GM12878 (cell line): ENCODE measurements around the gene SPATA18. TPM values are rescaled to one million over a fixed set of nuclear protein-coding genes. Genes with fewer than 3 reads are reported as not detected.

Experiments used
- ATAC-seq: fragments of 200-7000 bp; cut with Tn5 transposase; 3 replicates; pipeline ENCODE4 v1.9.1; 2020; ENCODE audit warnings: mild to moderate bottlenecking, moderate library complexity
- BruUV-seq: library from RNA; stranded (reverse); fragments of 400-500 nt; replicated peaks from 2 replicates; lab custom pipeline; 2021; lab: Mats Ljungman, UMichigan
- CTCF ChIA-PET: fragments of 300-600 bp; sonication (Branson Sonifier 250); formaldehyde crosslinking; extraction: SDS; loops from one replicate; lab custom pipeline; 2021; ENCODE audit warnings: inconsistent platforms; lab: Yijun Ruan, JAX
- POLR2A ChIA-PET: fragments of 350-600 bp; formaldehyde crosslinking; extraction: SDS; loops from one replicate; lab custom pipeline; 2021; ENCODE audit warnings: inconsistent platforms; lab: Charles Lee
- RAD21 ChIA-PET: fragments of 300-600 bp; sonication (Branson Sonifier 250); formaldehyde crosslinking; loops from one replicate; lab custom pipeline; 2023; ENCODE audit warnings: antibody characterized with exemption; ENCODE audit not compliant: unreplicated experiment; lab: Charles Lee
- SMC1A ChIA-PET: fragments of 300-600 bp; sonication (Branson Sonifier 250); formaldehyde crosslinking; loops from one replicate; lab custom pipeline; 2023; ENCODE audit not compliant: unreplicated experiment, uncharacterized antibody; lab: Charles Lee
- DNase-seq: peaks from one replicate; pipeline ENCODE4 v3.0.0-alpha.2; 2011; ENCODE audit warnings: low read depth, low spot score
- FAIRE-seq: peaks from 3 replicates; lab custom pipeline; 2011; peaks lifted over from hg19 to GRCh38; lab: Jason Lieb, UNC
- H2AFZ ChIP-seq: 2 replicates; pipeline ENCODE4 v1.6.0; 2011; ENCODE audit warnings: low read depth, low read length, control low read depth; ENCODE audit not compliant: control insufficient read depth
- H3K27ac ChIP-seq: 2 replicates; pipeline ENCODE4 v1.5.1; 2011; ENCODE audit warnings: control low read depth; ENCODE audit not compliant: control insufficient read depth, insufficient read depth
- H3K27me3 ChIP-seq, 2 experiments: replicated peaks in 1 of 2; 2 replicates each; pipeline versions ENCODE4 v1.6.0 to v1.6.1; 2011; ENCODE audit warnings: low read length in 1 of 2; ENCODE audit not compliant: control insufficient read depth in 2 of 2, insufficient read depth in 2 of 2
- H3K36me3 ChIP-seq, 2 experiments: 2 replicates each; pipeline ENCODE4 v1.5.1; 2011; ENCODE audit warnings: low read length in 1 of 2; ENCODE audit not compliant: control insufficient read depth in 2 of 2, insufficient read depth in 2 of 2
- H3K4me1 ChIP-seq: 2 replicates; pipeline ENCODE4 v1.6.1; 2011; ENCODE audit warnings: mild to moderate bottlenecking, low read length, moderate library complexity, mixed read lengths; ENCODE audit not compliant: control insufficient read depth, insufficient read depth
- H3K4me2 ChIP-seq: 2 replicates; pipeline ENCODE4 v1.6.0; 2011; ENCODE audit warnings: control low read depth; ENCODE audit not compliant: control insufficient read depth, insufficient read depth
- H3K4me3 ChIP-seq: fragments of 200-600 bp; sonication (generic); 2 replicates; pipeline ENCODE4 v1.5.1; 2016
- H3K79me2 ChIP-seq: 2 replicates; pipeline ENCODE4 v1.6.0; 2011; ENCODE audit warnings: low read length; ENCODE audit not compliant: control insufficient read depth, insufficient read depth
- H3K9ac ChIP-seq: 2 replicates; pipeline ENCODE4 v1.8.0; 2011; ENCODE audit warnings: low read length, control low read depth, mixed read lengths; ENCODE audit not compliant: control insufficient read depth, insufficient read depth
- H3K9me3 ChIP-seq: replicated peaks from 3 replicates; pipeline ENCODE4 v1.5.1; 2011; ENCODE audit warnings: mild to moderate bottlenecking, low read length; ENCODE audit not compliant: control insufficient read depth, insufficient read depth
- H4K20me1 ChIP-seq: 2 replicates; pipeline ENCODE4 v1.6.0; 2011; ENCODE audit not compliant: control insufficient read depth, insufficient read depth
- CBFB ChIP-seq: IDR thresholded peaks from 2 replicates; pipeline ENCODE4 v1.6.1; 2016; ENCODE audit warnings: antibody characterized with exemption, low read depth
- CHD1 ChIP-seq: IDR thresholded peaks from 2 replicates; pipeline ENCODE4 v1.6.1; 2012; ENCODE audit warnings: low read depth, low read length, improper control_type of control experiment
- HCFC1 ChIP-seq: fragments of 150-350 bp; IDR thresholded peaks from 2 replicates; pipeline ENCODE4 v1.6.1; 2014; ENCODE audit warnings: low read length
- HDGF ChIP-seq: fragments of 450-650 bp; IDR thresholded peaks from 2 replicates; pipeline ENCODE4 v1.6.1; 2016; ENCODE audit warnings: antibody characterized with exemption
- NRF1 ChIP-seq: conservative IDR thresholded peaks from 2 replicates; pipeline ENCODE4 v1.6.1; 2011; ENCODE audit warnings: mild to moderate bottlenecking, low read depth, low read length, improper control_type of control experiment
- RB1 ChIP-seq: fragments of 450-650 bp; formaldehyde crosslinking; IDR thresholded peaks from 2 replicates; pipeline ENCODE4 v1.6.1; 2017; ENCODE audit warnings: mild to moderate bottlenecking, borderline replicate concordance
- WRNIP1 ChIP-seq: IDR thresholded peaks from 2 replicates; pipeline ENCODE4 v1.6.1; 2011; ENCODE audit warnings: low read depth, low read length, improper control_type of control experiment, borderline replicate concordance
- ZBED1 ChIP-seq: IDR thresholded peaks from 2 replicates; pipeline ENCODE4 v1.6.1; 2016; ENCODE audit warnings: borderline replicate concordance
- WGBS: methylation state at CpG from one replicate; pipeline ENCODE4 v1.1.6; 2016; ENCODE audit warnings: low lambda C conversion rate; ENCODE audit not compliant: insufficient replicate concordance, insufficient coverage; ENCODE audit errors: missing lambda C conversion rate; 5-methylcytosine and 5-hydroxymethylcytosine counted together
- in situ Hi-C: fragments of 300-500 bp; cut with MboI; formaldehyde crosslinking; loops from 9 replicates; pipeline ENCODE4 v1.14.3; 2018; ENCODE audit warnings: mixed read lengths
- intact Hi-C: fragments of 100-400 bp; cut with micrococcal nuclease; formaldehyde crosslinking; loops from one replicate; pipeline ENCODE4 v1.14.2; 2022; ENCODE audit not compliant: unreplicated experiment
- polyA plus RNA-seq, 11 experiments: library from polyadenylated mRNA; depleted of rRNA in 4 of 11; unstranded in 6 of 11; stranded (reverse) in 5 of 11; fragments of >200 nt; fragmentation: Nextera tagmentation in 4 of 11; fragmentation: Illumina TruSeq in 1 of 11; extraction: Ambion mirVana in 4 of 11; extraction: Trizol in 1 of 11; gene quantifications; 1 replicate in 1 of 11; 2 replicates in 10 of 11; pipeline versions ENCODE4 v1.2.1 to v1.2.3, GENCODE V29; 2011 to 2016; ENCODE audit warnings: inconsistent platforms in 2 of 11, missing spikeins in 2 of 11, low read depth in 1 of 11
- total RNA-seq, 4 experiments: library from RNA; depleted of rRNA in 3 of 4; stranded (reverse); fragments of >200 nt in 3 of 4; fragmentation: Illumina TruSeq in 1 of 4; extraction: Trizol in 1 of 4; gene quantifications; 2 replicates each; pipeline versions ENCODE4 v1.2.1 to v1.2.3, GENCODE V29; 2013 to 2021

The SPATA18 gene
- total and polyA plus RNA-seq, 10 of the 15 experiments (the other 5 are each of a cell fraction or from before 2014, with no cell fraction given): 0.39 to 4.5 (median 1.9) TPM

GRCh38 chr4:52045028-52045427 lies 6.1 kb upstream of the SPATA18 start:
- intact Hi-C loops (no loop called here), in situ Hi-C loops (loop anchor here (10.0 kb wide), 1 partner anchor 60 kb away; no protein-coding TSS in a partner anchor)
- Histone ChIP-seq H3K4me1 (no peaks in the 10 kb centered on the region), H2AFZ (no peak overlapping the region), H4K20me1 (no peaks in the 10 kb centered on the region), H3K36me3 (no peaks in the 10 kb centered on the region), H3K9ac (no peak overlapping the region), H3K27ac (no peak overlapping the region), H3K27me3 (no peaks in the 10 kb centered on the region; a peak in 2 of 4 replicates), H3K4me3 (no peak overlapping the region), H3K9me3 (no peaks in the 10 kb centered on the region; the same call in 2 of the 3 replicates), H3K79me2 (no peaks in the 10 kb centered on the region)
- ChIA-PET POLR2A (no interaction called here), CTCF (interaction anchor here (1.4 kb wide), 1 partner anchor 19 kb away, joined by 3 read pairs; no protein-coding TSS in a partner anchor), RAD21 (no interaction called here), SMC1A (interaction anchor here (0.9 kb wide), 1 partner anchor 75 kb away, joined by 3 read pairs; no protein-coding TSS in a partner anchor)
- DNase-seq (no peak), ATAC-seq (no peak)
- no TSS peak for BruUV-seq
- WGBS: 100% methylated on average over 1 of the region's 1 CpG
- TF ChIP-seq NRF1: no peak
- TF ChIP-seq CHD1: no peak
- TF ChIP-seq RB1: no peak
- TF ChIP-seq ZBED1: no peak
- TF ChIP-seq HCFC1: no peak
- TF ChIP-seq, all 136 proteins: peak for 0
- H3K4me2 ChIP-seq: no peak overlapping the region
- FAIRE-seq: no peak

- POLR2A ChIA-PET: no interaction called here
- Histone ChIP-seq H3K9ac (no peak overlapping the region), H3K4me3 (no peak overlapping the region), H3K27me3 (peaks cover 0 to 8% of the 10 kb centered on the region in 2 experiments; a peak in 3 of 4 replicates), H3K79me2 (no peaks in the 10 kb centered on the region)
- CTCF ChIA-PET: no interaction called here
- no TSS peak for BruUV-seq
- TF ChIP-seq CBFB: no peak
- TF ChIP-seq HDGF: no peak
- no peak for TF ChIP-seq WRNIP1
- TF ChIP-seq, all 136 proteins: peak for 0
- H3K4me2 ChIP-seq: no peak overlapping the region
- SMC1A ChIA-PET: interaction anchor here (0.6 to 3.1 kb wide), 2 partner anchors 13 to 591 kb away, joined by 3 to 7 read pairs; no protein-coding TSS in a partner anchor
- 36% methylated on average over 5 of the region's 5 CpGs for WGBS
- H4K20me1 ChIP-seq: no peaks in the 10 kb centered on the region
- DNase-seq (no peak), FAIRE-seq (no peak), ATAC-seq (no peak)
- H3K27ac ChIP-seq: no peak overlapping the region
- peaks cover 9% of the 10 kb centered on the region for H3K4me1 ChIP-seq
- H3K36me3 ChIP-seq: no peaks in the 10 kb centered on the region
- in situ Hi-C loops: loop anchor here (10.0 kb wide), 1 partner anchor 64 kb away; no protein-coding TSS in a partner anchor
- intact Hi-C loops: no loop called here
- RAD21 ChIA-PET: no interaction called here
- no peak overlapping the region for H2AFZ ChIP-seq
- no peaks in the 10 kb centered on the region; the same call in 2 of the 3 replicates for H3K9me3 ChIP-seq
Observed at GRCh38 chr4:52049266-52049665, 1.8 kb upstream of the SPATA18 start.
